ENCODE measurements around the gene LPAR1.

- TF ChIP-seq, protein P1, sequence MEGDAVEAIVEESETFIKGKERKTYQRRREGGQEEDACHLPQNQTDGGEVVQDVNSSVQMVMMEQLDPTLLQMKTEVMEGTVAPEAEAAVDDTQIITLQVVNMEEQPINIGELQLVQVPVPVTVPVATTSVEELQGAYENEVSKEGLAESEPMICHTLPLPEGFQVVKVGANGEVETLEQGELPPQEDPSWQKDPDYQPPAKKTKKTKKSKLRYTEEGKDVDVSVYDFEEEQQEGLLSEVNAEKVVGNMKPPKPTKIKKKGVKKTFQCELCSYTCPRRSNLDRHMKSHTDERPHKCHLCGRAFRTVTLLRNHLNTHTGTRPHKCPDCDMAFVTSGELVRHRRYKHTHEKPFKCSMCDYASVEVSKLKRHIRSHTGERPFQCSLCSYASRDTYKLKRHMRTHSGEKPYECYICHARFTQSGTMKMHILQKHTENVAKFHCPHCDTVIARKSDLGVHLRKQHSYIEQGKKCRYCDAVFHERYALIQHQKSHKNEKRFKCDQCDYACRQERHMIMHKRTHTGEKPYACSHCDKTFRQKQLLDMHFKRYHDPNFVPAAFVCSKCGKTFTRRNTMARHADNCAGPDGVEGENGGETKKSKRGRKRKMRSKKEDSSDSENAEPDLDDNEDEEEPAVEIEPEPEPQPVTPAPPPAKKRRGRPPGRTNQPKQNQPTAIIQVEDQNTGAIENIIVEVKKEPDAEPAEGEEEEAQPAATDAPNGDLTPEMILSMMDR (IDR thresholded peaks at IDR 0.05), result no peak
- TF ChIP-seq POLR2A (IDR thresholded peaks at IDR 0.05), result no peak
Measured at GRCh38 chr9:110947491-110948044, 90.7 kb downstream of the LPAR1 start.

Measured in adrenal gland (tissue), 5 donors.